Stimulated activated CD8-positive, alpha-beta memory T cell treated with anti-CD3 and anti-CD28 coated beads, Interleukin-12 subunit alpha, Interleukin-12 subunit beta, amount 100 ng/mL, for 1 hour (primary cell): ENCODE measurements around the gene ASCC2.

Source experiments
- DNase-seq: peaks from one replicate; pipeline ENCODE4 v3.0.0-alpha.2; 2020; ENCODE audit warnings: low read depth

Gene ASCC2

DNA sequence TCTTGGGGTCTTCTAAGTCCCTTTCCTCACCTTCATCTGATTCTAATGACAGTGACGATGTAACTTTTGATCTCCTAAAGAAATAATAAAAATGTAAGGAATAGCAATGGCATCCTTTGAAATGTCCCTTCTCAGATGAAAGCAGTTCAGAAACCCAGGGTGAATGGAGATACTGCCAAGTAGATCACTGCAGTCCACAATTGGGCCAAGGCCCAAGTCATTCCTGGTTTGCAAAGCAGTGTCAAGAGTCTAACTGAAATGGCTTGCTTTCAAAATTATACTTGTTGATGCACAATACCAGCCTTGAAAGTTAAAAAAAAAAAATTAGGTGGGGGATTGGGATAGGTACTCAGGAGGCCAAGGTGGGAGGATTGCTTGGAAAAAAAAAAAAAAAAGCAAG, 20.4 kb downstream of the ASCC2 start:
- no peak for DNase-seq

DNA sequence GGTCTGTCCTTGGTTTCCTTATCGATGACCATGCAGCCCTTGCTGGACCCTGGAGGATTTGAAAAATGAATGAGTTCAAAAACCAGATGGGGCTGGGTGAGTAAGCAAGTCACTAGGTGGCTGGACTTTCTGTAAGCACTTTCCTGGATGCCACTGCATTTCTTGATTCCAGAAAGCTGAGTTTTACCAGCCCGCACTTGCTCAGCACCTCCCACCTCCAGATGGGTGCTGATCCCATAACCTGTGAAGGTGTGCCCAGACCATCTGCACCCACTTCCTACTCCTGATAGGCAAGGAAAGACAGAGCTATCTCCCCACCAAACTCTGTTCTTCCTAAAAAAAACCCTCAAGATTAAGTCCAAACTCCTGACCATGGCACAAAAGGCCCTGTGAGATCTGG, 21.1 kb downstream of the ASCC2 start:
- DNase-seq = no peak

DNA sequence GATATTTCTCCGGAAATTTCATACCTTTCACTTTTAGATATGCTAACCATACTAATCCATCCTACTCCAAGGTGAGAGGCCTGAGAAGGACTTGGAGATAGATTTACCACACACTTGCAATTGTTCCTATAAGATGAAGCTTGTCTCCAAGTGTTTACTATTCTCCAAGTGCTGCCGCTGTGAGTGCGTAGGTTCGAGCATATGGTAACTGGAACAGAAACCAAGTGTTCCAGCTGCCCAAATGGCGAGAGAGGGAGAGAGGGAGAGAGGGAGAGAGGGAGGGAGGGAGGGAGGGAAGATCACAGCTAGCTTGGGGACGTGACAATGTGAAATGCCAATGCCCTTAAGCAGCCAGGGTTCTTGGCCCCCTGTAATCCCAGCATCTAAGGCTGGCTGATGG, 21.5 kb downstream of the ASCC2 start:
- no peak for DNase-seq

DNA sequence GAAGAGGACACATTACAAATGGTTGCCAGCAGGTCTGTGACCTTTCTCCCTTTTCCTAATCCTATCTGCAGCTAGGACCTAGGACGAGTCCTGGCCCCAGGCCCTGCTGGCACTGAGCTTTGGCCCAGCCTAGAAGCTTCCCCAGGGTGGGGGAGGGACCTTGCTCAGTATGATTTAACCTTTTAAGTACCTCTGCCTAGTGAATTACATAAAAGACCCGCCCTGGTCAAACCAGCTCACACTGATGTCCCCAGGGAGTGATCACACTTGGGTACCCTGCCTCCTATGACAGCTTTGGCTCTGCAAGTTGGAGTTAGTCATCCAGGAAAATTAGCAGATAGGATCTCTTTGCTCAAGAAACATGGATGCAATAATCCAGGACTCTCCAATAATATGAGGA, 21.9 kb downstream of the ASCC2 start:
- no peak for DNase-seq

DNA sequence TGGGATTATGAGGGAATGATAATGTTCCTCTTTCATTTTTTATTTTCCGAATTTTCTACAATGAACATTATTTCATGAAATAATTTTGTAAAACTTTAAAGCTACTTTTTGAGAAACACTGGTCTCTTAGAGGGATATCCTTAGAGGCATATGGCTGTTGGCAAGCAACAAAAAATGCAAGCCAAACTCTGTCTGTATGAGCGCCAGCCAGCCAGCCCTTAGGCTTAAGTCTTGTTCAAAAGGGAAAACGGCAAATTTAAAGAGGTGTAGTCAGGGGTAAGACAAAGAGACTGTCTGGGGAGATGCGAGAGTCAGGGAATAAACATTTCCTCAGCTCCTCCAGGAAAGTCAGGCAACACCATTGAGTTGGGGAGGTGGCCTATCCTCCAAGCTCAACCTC, 22.5 kb downstream of the ASCC2 start:
- DNase-seq = no peak

DNA sequence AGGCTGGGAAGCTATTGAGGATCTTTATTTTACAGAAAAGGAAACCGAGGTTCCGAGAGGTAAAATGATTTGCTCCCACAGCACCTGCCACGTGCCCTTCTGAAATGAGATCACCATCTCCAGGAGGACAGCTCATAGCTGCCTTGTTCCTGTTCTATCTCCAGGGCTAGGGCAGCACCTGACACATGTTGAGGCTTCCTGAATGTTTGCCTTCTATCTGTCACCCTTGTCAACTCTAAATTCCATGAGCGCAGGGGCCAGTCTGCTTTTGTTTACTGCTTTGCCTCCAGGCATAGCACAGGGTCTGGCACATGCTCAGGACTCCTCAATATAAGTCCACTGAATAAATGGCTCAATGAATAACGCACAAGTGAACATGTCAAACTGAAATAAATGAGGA, 24.1 kb downstream of the ASCC2 start:
- no peak for DNase-seq

DNA sequence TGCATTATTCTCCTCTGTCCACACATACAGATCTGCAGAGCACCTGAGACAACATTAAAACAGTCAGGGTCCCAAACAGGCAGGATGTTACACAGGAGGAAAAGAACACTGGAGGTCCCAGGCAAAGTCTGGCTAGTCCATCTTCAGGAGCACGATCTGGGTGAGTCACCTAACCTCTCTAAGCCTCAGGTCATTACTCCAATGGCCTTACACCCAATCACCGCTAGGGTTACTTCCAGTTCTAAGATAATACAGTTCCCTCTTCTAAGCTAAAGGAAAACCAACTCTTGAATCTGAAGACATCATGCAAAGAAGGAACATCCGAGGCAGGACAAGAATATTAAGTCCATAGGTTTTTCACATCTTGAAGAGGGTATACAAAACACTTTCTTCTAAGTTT, 24.5 kb downstream of the ASCC2 start:
- DNase-seq = no peak

DNA sequence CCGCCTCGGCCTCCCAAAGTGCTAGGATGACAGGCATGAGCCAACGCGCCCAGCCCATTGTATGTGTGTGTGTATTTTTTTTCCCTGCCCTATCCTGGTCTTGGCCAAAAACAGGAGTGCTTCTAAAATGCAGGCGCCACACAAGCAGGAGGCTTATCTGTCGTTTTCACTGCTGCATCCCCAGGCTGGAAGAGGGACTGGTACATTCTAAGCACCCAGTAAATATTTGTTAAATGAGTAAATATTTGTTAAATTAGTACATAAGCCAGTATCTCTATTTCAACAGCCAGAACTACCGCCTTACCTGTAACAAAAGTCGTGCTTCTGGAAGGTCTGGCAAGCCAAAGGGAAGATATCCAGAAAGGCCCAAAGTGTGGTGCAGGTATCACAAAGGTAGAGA, 24.9 kb downstream of the ASCC2 start:
- DNase-seq = no peak

DNA sequence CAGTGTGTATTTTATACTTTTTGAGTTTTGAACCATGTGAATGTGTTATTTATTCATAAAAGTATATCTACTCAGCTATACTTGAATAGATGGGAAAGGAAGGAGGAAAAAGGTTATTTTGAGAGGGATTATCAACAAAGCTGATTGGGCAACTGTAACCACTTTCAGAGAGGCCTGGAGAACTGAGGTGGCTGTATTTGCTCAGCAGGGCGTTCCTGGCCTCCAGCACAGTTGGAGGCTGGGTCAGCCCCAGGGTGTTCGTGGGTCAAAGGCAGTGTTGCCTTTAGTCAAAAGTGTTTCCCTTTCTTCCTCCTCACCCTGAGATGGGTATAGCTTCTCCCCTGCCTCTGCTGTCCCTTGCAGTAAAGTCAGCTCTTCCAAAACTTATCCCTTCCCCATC, 26.7 kb downstream of the ASCC2 start:
- no peak for DNase-seq

DNA sequence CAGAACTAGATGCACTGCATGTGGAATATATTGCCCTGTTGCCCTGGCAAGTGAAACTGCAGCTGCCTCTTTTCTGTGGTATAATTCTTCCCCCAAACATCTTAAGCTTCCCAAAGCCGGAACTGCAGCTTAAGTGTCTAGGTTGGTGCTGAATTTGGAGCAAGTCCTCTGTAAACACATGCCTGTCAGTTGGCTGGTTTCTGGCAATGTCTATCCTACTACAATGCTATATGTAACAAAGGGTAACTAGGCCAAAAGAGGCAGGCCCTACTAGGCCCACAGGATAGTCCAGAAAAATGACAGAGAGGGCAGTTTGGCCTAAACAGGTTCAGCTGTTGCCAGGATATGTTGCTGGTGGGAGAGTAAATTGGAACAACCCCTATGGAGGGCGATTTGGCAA, 27.9 kb downstream of the ASCC2 start:
- no peak for DNase-seq

DNA sequence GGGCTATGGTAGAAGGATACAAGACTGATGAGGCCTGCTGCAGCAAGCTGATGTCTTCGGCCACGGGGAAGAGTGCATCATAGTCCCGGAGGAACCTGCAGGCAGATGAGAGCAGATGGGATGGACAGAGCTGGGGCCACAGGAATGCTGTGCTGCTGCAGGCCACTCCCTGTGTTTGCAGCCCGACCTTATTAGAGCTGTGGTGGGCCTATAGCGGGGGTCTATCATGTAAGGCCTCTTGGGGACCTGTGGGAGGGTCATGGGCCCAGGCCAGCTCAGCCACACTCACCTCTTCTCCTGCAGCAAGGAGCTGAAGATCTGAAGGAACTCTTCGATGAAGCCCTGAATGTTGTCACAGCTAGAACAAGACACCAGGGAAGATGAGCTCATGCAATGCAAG, 31.9 kb downstream of the ASCC2 start:
- no peak for DNase-seq

DNA sequence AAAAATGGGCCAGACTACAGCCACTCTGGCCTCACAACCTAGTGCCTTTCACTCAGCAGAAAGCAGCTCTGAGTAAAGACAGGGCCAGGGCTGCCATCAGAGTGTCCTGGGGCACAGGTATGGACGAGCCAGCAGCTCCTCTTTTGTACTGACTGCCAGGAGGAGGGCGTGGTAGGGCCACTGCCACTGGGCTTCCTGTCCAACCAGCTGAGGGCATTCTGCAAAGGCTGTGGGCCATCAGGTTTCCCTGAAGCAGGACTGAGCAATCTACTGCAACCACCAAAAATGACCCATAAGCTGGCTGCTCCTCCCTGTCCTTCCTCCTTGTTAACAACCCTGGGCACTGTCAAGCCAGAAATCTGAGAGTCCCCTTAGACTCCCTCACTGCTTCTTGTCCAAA, 33.1 kb downstream of the ASCC2 start:
- DNase-seq = no peak

DNA sequence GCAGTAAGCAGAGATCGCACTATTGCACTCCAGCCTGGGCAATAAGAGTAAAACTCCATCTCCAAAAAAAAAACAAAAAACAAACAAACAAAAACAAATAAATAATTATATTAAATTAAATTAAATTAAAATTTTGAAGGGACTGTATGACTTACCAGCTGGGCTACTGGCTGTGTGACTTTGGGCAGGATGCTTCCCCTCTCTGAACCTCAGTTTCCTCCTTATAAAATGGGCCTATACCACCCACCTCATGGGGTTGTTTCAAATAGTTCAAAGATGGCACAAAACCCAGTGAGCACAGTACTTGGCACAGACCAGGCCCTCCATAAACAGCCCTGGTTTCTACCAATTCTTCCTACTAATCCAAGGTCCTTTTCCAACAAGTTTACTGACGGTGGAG, 34.9 kb downstream of the ASCC2 start:
- no peak for DNase-seq

DNA sequence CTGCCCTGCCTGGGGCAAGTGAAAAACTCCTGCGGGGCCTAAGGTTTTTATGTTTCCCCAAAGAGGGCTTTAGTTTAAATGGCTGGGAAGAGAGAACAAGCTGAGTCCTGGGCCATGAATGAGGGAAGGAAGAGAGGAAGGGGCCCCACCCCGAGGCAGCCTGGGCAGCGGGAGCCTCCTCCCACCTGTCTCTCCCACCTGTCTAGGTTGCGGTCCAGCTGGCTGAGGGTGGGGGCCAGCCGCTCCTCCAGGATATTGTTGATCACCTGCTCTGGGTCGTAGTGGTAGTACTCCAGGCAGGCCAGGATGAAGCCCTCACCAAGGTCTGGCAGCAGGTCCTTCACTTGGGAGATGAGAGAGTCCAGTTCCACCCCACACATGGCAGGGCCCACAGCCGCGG, 36.3 kb downstream of the ASCC2 start:
- DNase-seq = no peak

DNA sequence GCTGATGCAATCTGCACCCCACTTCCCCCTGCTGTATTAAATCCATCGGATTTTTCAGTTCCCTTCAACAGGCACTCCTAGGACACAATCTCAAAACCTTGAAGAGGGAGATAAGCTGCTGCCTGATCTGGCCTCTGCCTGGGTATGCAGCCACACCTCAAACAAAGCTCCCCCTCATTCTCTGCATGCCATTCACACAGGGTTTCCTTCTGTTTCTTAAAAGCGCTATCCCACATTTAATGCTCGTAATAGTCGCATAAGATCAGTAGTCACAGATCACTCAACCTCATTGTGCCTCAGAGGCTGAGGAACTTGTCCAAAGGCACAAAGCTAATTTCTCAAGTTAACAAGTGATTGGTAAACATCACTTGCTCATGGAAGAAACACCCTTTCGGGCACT, 36.9 kb downstream of the ASCC2 start:
- no peak for DNase-seq

DNA sequence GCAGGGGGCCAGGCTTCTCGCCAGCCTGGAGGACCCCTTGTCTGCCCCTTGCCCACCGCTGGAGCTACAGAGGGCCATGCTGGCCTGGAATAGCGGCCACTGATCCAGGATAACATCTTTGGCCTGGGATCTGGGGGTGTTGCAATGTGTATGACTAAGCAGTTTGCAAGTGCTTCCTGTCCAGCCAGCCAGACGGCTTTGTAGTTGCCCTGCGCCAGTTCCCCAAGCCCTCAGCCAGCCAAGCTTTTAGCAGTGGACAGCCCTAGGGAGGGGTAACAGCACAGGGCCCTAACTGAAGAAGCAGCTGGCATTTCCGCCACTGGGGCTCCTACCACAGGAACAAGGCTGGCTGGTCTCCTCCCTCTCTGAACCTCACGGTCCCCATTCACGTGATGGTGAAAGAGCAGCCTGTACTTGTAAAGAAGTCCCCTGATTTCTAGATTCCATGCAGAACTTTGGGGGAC, 38.8 kb downstream of the ASCC2 start:
- DNase-seq = no peak

DNA sequence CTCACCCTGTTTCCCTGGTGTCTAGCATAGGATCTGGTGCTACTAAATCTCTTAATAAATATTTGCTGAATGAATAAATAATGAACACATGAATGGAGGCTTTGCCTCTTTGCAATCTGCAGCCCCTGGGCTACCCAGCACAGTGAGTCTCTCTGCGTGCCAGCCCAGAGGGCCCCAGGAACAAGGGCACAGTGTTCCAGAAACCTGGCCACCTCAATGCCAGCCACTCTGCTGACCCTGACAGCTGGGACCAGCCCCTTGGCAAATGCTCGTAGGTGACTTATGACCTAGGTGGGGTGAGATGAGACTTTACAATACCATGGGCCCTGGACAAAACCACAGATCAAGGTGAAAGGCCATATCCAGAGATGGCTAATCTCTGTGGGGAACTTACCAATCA, 39.3 kb downstream of the ASCC2 start:
- no peak for DNase-seq

DNA sequence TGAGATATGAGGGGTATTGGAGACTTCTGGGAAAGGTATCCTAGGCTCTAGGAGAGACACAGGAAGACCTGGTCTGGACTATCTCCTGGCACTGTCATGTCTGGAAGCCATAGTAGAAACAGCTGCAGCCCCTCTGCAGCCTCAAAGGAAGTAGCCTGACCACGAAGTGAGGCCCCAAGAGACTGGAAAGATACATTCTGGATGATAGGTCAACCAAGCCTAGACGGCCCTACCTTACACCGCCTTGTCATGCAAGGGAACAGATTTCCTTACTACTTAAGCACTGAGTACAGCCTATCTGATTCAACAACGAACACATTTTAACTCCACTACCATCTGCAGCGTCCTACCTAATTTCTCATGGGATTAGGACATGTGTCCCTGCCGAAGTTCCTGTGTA, 39.8 kb downstream of the ASCC2 start:
- DNase-seq = no peak

DNA sequence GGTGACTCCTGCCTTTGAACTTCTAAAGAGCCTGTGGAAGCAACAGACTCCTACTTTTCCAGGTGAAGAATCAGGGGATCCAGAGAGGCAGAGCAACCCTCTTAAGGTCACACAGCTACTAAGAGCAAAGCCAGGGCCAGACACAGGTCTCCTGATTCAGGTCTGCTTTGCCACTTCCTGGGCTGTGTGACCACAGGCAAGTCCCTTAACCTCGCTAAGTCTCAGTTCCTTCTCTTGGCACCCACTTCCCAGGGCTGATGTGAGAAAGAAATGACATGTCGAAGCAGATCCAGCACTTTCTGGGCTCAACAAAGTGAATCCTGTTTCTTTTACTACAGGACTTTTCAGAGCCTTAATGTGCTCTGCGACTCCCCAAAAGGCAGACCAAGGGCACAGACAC, 40.7 kb downstream of the ASCC2 start:
- DNase-seq = no peak

DNA sequence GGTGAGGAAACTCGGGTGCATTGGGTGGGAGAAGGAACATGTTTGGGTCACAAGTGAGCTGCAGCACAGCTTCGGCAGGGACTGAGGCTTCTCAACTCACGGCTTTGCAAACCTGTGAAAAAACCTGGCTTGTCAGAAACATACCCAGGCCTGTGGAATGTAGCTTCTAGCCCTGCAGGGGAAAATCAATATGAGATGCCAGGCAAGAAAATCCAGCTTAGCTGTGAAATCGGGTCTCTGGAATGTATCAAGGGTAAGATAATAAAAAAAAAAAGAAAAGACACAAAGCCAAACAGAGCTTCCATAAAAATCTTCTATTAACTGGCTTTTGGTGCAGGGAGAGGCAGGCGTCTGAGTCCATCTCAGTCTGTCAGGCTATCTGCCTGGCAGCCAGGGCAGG, 42.4 kb downstream of the ASCC2 start:
- no peak for DNase-seq

DNA sequence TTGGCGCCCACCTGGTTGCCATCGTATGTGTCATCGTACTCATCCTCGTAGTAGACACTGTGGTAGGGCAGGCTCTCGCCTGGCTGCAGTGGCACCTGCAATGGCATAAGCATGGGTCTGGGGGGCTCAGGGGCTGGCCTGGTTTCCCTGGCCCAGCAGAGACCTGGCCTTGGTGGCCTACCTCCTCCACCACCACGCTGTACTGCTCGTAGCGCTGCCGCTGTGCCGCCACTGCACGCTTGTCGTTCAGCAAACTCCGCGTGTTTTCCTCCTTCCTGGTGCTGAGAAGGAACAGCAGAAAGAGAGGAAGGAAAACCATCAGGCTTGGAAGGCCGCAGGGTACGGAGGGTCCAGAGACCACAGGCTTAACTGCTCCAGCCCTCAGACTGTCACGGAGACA, 44.7 kb downstream of the ASCC2 start:
- DNase-seq = no peak

DNA sequence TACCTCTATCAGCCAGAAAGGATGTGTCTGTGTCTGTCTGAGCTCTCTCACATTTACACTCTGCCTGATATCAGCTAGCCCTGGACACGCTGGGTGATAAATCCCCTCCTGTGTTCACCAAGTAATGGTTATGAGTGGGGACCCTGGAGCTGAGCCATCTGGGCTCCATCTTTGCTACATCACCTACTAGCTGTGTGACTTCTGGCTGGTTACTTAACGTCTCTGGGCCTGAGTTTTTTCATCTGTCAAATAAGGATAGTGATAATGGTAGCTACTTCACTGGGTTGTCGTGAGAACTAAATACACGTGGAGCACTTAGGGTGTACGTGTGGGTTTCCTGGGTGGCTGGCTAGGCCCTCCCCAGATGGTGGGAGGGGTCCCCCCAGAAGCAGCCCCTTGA, 48.0 kb downstream of the ASCC2 start:
- no peak for DNase-seq

DNA sequence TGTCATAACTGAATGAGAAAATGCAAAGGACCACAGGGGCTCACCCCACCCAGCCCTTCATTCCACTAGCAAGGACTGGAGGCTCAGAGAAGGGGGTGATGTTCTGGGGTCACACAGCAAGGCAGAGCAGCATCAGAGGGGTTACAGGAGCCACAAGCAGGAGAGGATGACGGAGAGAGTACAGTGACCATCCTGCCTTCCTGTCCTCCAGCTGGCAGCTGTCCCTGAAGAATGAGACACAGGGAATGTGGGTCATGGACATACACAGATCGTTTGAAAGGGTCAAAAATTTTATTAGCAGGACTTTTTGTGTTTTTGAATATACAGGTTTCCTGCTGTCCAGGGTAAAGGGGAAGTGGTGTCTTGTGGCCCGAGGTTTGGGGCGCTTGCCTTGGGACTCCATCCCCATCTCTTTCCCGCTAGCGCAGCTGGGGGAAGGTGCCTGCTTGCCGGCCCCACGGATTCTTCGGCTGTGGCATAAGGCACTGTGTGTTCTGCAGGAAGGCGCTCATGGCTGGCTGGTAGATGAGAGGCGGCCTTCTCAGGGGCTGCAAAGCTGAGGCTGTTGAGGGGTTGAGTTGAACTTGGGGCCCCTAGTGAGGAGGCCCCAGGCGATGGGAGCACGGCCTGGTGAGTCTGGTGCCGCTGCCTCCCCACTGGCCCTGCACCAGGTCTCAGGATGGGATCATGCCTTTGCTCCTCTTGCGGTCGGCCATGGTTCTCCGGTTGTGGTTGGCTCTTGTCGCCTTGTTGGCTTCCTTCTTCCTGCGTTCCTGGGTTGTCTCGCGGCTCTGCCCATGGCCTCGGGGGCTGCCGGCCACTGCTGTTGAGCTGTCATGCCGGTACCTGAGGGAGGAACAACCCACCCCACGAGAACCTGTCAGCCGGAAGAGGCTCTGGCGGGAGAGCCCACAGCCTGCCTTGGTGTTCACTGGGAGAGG, 49.5 kb downstream of the ASCC2 start:
- DNase-seq = no peak

DNA sequence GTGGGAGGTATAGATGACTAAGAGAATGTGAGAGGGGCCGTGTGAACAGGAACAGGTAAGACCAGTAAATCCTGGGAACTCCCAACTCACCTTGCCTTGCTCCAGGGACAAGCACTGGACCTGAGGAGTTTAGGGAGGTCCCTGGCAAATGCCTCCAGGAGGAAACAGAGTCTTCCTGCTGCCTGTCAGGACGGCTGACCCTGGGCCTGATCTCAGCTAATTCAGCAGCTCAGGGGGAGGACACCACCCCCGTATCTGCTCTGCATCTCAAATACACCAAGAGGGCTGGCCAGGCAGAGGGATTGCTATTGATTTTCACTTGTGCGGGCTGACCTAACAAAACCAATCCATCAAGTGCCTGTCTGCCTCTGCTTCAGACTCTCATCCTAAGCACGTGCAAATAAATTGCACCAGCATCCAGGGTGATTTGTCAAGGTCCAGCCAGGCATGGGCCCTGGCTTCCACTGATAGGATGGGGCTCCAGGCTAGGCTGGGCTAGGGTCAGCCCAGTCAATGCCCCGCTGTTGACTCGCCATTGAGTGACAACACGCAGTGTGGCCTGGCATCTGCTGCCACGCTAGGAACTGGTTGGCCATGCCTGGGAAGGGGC, 50.6 kb downstream of the ASCC2 start:
- no peak for DNase-seq
